Hindlimb muscle (tissue), 1 donor: Measurements from ENCODE around the gene SH3BGRL. TPM values are rescaled to one million over a fixed set of nuclear protein-coding genes. Genes with fewer than 3 reads are reported as not detected.

ENCODE experiments used
- polyA plus RNA-seq: library from polyadenylated mRNA; unstranded; fragments of 120-200 nt; gene quantifications from one replicate; pipeline ENCODE4 v1.2.1, GENCODE V29; 2013; ENCODE audit not compliant: insufficient read length

Gene SH3BGRL
- polyA plus RNA-seq, 1 donor: 63.6 TPM

Other genes starting within 250 kb of the SH3BGRL start
- 3.8 TPM for gene HMGN5, start 189 bp upstream of the SH3BGRL start, polyA plus RNA-seq